ENCODE results near the gene NXPE3. TPM values are rescaled to one million over a fixed set of nuclear protein-coding genes. Genes with fewer than 3 reads are reported as not detected.

NXPE3 gene
- total RNA-seq, 1 experiment from 2014 or later = 21.0 TPM

Other genes starting within 250 kb of the NXPE3 start
- gene TRMT10C, start 217.3 kb upstream of the NXPE3 start, total RNA-seq (2014; rRNA removed; shearing (Covaris generic)) = 37.7 and 49.4 TPM in 2 replicates
- 54.0 and 72.4 TPM in 2 replicates for gene PCNP, start 205.0 kb upstream of the NXPE3 start, total RNA-seq (2014; rRNA removed; shearing (Covaris generic))
- 11.7 and 15.8 TPM in 2 replicates for gene ZBTB11, start 102.1 kb upstream of the NXPE3 start, total RNA-seq (2014; rRNA removed; shearing (Covaris generic))
- gene RPL24, start 92.5 kb upstream of the NXPE3 start, total RNA-seq (2014; rRNA removed; shearing (Covaris generic)) = 1,482 and 1,554 TPM in 2 replicates
- 10.3 and 12.3 TPM in 2 replicates for gene CEP97, start 54.6 kb upstream of the NXPE3 start, total RNA-seq (2014; rRNA removed; shearing (Covaris generic))
- 0.81 and 8.0 TPM in 2 replicates for gene NFKBIZ, start 70.3 kb downstream of the NXPE3 start, total RNA-seq (2014; rRNA removed; shearing (Covaris generic))

Data from H4 (cell line).